Measurements from ENCODE around the gene ATP1A4.

Gene ATP1A4

GRCh38 chr1:160214481-160215140 lies 63.2 kb downstream of the ATP1A4 start:
- no peak for DNase-seq (ENCODE audit: low read depth, low spot score)
- TF ChIP-seq CTCF (IDR thresholded peaks at IDR 0.05; ENCODE audit: low read depth, low read length) = no peak
- no peak overlapping the region for H3K4me3 ChIP-seq (ENCODE audit: low read depth, low read length)
- in situ Hi-C loops (cut with HindIII; ENCODE audit: low sequenced_read_pairs) = no loop called here

- in situ Hi-C loops (cut with HindIII; ENCODE audit: low sequenced_read_pairs) = no loop called here
- no peak for TF ChIP-seq CTCF (IDR thresholded peaks at IDR 0.05; ENCODE audit: low read depth, low read length)
- DNase-seq (ENCODE audit: low read depth, low spot score) = no peak
- H3K4me3 ChIP-seq (ENCODE audit: low read depth, low read length) = no peak overlapping the region
Measured at GRCh38 chr1:160216301-160216700, 64.9 kb downstream of the ATP1A4 start.

GRCh38 chr1:160217481-160218051 lies 66.2 kb downstream of the ATP1A4 start:
- no peak overlapping the region for H3K4me3 ChIP-seq (ENCODE audit: low read depth, low read length)
- in situ Hi-C loops (cut with HindIII; ENCODE audit: low sequenced_read_pairs) = no loop called here
- TF ChIP-seq CTCF (IDR thresholded peaks at IDR 0.05; ENCODE audit: low read depth, low read length) = no peak
- no peak for DNase-seq (ENCODE audit: low read depth, low spot score)

- peak; percentile 64 for TF ChIP-seq CTCF (IDR thresholded peaks at IDR 0.05; ENCODE audit: low read depth, low read length)
- DNase-seq (ENCODE audit: low read depth, low spot score) = peak; percentile 75
- no peak overlapping the region for H3K4me3 ChIP-seq (ENCODE audit: low read depth, low read length)
- in situ Hi-C loops (cut with HindIII; ENCODE audit: low sequenced_read_pairs) = no loop called here
Measured at GRCh38 chr1:160219062-160219929, 67.9 kb downstream of the ATP1A4 start.

- no peak for DNase-seq (ENCODE audit: low read depth, low spot score)
- no peak overlapping the region for H3K4me3 ChIP-seq (ENCODE audit: low read depth, low read length)
- in situ Hi-C loops (cut with HindIII; ENCODE audit: low sequenced_read_pairs) = no loop called here
Measured at GRCh38 chr1:160220301-160220700, 68.9 kb downstream of the ATP1A4 start.

More at GRCh38 chr1:160220301-160220700, 68.9 kb downstream of the ATP1A4 start:
- TF ChIP-seq CTCF (IDR thresholded peaks at IDR 0.05; ENCODE audit: low read depth, low read length) = no peak
